Breast epithelium (tissue), 4 donors: ENCODE results near the gene FGGY. TPM values are rescaled to one million over a fixed set of nuclear protein-coding genes. Genes with fewer than 3 reads are reported as not detected.

Source experiments
- DNase-seq, 2 donors: peaks; one replicate each; pipeline ENCODE4 v3.0.0-alpha.2; 2019; ENCODE audit warnings: low spot score in 2 of 2
- H3K27ac ChIP-seq, 2 donors: fragments of 200-600 bp; sonication (generic) in 1 of 2; one replicate each; pipeline ENCODE4 v1.5.1; 2016 to 2019; ENCODE audit warnings: mild to moderate bottlenecking in 1 of 2
- H3K27me3 ChIP-seq, 2 donors: fragments of 200-600 bp; sonication (generic) in 1 of 2; one replicate each; pipeline versions ENCODE4 v1.5.1 to v1.6.0; 2017 to 2019; ENCODE audit warnings: control low read depth in 1 of 2, mild to moderate bottlenecking in 1 of 2
- H3K36me3 ChIP-seq: fragments of 200-600 bp; one replicate; pipeline ENCODE4 v1.5.1; 2019
- H3K4me1 ChIP-seq, 2 donors: fragments of 200-600 bp; sonication (generic); one replicate each; pipeline ENCODE4 v1.5.1; 2016 to 2019; ENCODE audit warnings: control low read depth in 1 of 2
- H3K4me3 ChIP-seq, 3 donors: fragments of 200-600 bp; sonication (generic); 1 replicate in 2 of 3; 2 replicates in 1 of 3; pipeline ENCODE4 v1.5.1; 2016 to 2019; ENCODE audit warnings: mild to moderate bottlenecking in 3 of 3, moderate library complexity in 2 of 3
- H3K9me3 ChIP-seq, 2 donors: fragments of 200-600 bp; sonication (generic) in 1 of 2; one replicate each; pipeline ENCODE4 v1.5.1; 2016 to 2019; ENCODE audit warnings: control low read depth in 1 of 2
- CTCF ChIP-seq, 3 donors: fragments of 450-650 bp; IDR thresholded peaks; one replicate each; pipeline ENCODE4 v1.5.1; 2016 to 2017; ENCODE audit warnings: antibody characterized with exemption in 3 of 3, mild to moderate bottlenecking in 3 of 3, moderate library complexity in 3 of 3
- POLR2A ChIP-seq: fragments of 450-650 bp; IDR thresholded peaks from one replicate; pipeline ENCODE4 v1.6.1; 2016; ENCODE audit warnings: antibody characterized with exemption, mild to moderate bottlenecking, moderate library complexity
- POLR2AphosphoS5 ChIP-seq, 3 donors: sonication (generic); formaldehyde crosslinking; IDR thresholded peaks; one replicate each; pipeline ENCODE4 v1.6.1; 2017; ENCODE audit warnings: antibody characterized with exemption in 3 of 3
- intact Hi-C: fragments of 100-400 bp; cut with DNase I; formaldehyde crosslinking; loops from one replicate; pipeline ENCODE4 v1.15.1; 2023; ENCODE audit warnings: low total_unique reads
- total RNA-seq, 3 donors: library from RNA; depleted of rRNA; stranded (reverse); fragments of >200 nt; gene quantifications; one replicate each; pipeline ENCODE4 v1.1.0, GENCODE V29; 2016

Gene FGGY
- total RNA-seq, 3 donors from 2014 or later = 16.2 to 50.3 (median 29.2) TPM

GRCh38 chr1:59379371-59379728, 82.5 kb downstream of the FGGY start:
- no peaks in the 10 kb centered on the region for H3K27me3 ChIP-seq
- intact Hi-C loops = no loop called here
- TF ChIP-seq POLR2A = no peak
- no peak for TF ChIP-seq POLR2AphosphoS5 (IDR thresholded peaks at IDR 0.05)
- TF ChIP-seq CTCF (IDR thresholded peaks at IDR 0.05) = no peak

GRCh38 chr1:59383963-59384362, 87.1 kb downstream of the FGGY start:
- intact Hi-C loops = no loop called here
- Histone ChIP-seq H3K4me1 (no peaks in the 10 kb centered on the region), H3K27ac (no peak overlapping the region), H3K27me3 (no peaks in the 10 kb centered on the region), H3K36me3 (no peaks in the 10 kb centered on the region), H3K4me3 (no peak overlapping the region), H3K9me3 (no peaks in the 10 kb centered on the region)
- TF ChIP-seq POLR2AphosphoS5 (IDR thresholded peaks at IDR 0.05) (no peak), CTCF (IDR thresholded peaks at IDR 0.05) (no peak), POLR2A (no peak)
- no peak for DNase-seq

More at GRCh38 chr1:59379371-59379728, 82.5 kb downstream of the FGGY start:
- no peak for DNase-seq
- Histone ChIP-seq H3K27ac (no peak overlapping the region), H3K36me3 (no peaks in the 10 kb centered on the region), H3K9me3 (no peaks in the 10 kb centered on the region), H3K4me1 (no peaks in the 10 kb centered on the region), H3K4me3 (no peak overlapping the region)

- H3K9me3 ChIP-seq = no peaks in the 10 kb centered on the region
- no peaks in the 10 kb centered on the region for H3K4me1 ChIP-seq
- no peak for DNase-seq
- no peaks in the 10 kb centered on the region for H3K36me3 ChIP-seq
- intact Hi-C loops = no loop called here
- H3K27me3 ChIP-seq = no peaks in the 10 kb centered on the region
- no peak overlapping the region for H3K4me3 ChIP-seq
- no peak for TF ChIP-seq POLR2AphosphoS5 (IDR thresholded peaks at IDR 0.05)
- TF ChIP-seq CTCF (IDR thresholded peaks at IDR 0.05) = no peak
- TF ChIP-seq POLR2A = no peak
- H3K27ac ChIP-seq = no peak overlapping the region
Observed at GRCh38 chr1:59384443-59384842, 87.5 kb downstream of the FGGY start.

GRCh38 chr1:59388191-59388590, 91.3 kb downstream of the FGGY start:
- Histone ChIP-seq H3K27ac (no peak overlapping the region), H3K4me3 (no peak overlapping the region), H3K9me3 (no peaks in the 10 kb centered on the region), H3K27me3 (no peaks in the 10 kb centered on the region), H3K4me1 (peaks cover under 1 to 1% of the 10 kb centered on the region in 2 donors), H3K36me3 (no peaks in the 10 kb centered on the region)
- TF ChIP-seq POLR2A (no peak), POLR2AphosphoS5 (IDR thresholded peaks at IDR 0.05) (no peak), CTCF (IDR thresholded peaks at IDR 0.05) (no peak)
- DNase-seq = no peak
- intact Hi-C loops = no loop called here

- intact Hi-C loops = no loop called here
- Histone ChIP-seq H3K27me3 (no peaks in the 10 kb centered on the region), H3K27ac (no peak overlapping the region), H3K4me1 (peaks cover 8% of the 10 kb centered on the region in 2 donors), H3K36me3 (no peaks in the 10 kb centered on the region), H3K4me3 (no peak overlapping the region), H3K9me3 (no peaks in the 10 kb centered on the region)
- DNase-seq = no peak
- TF ChIP-seq POLR2A = no peak
- TF ChIP-seq POLR2AphosphoS5 (IDR thresholded peaks at IDR 0.05) = no peak
- no peak for TF ChIP-seq CTCF (IDR thresholded peaks at IDR 0.05)
Observed at GRCh38 chr1:59389847-59390246, 93.0 kb downstream of the FGGY start.
